ENCODE data around the gene FOXD1.

- TF ChIP-seq CTCF (IDR thresholded peaks at IDR 0.05) = no peak
- no peak for TF ChIP-seq POLR2A (IDR thresholded peaks at IDR 0.05)
These were observed 35.9 kb upstream of the FOXD1 start for GRCh38 chr5:73484511-73484910.

Measured in heart left ventricle (tissue), 13 donors.